ENCODE results near the gene MED9. TPM values are rescaled to one million over a fixed set of nuclear protein-coding genes. Genes with fewer than 3 reads are reported as not detected.
"Not testable (repeated sequence)": the region's sequence is repeated elsewhere in the genome, so short reads cannot be mapped to it uniquely, and the experiment has no call there.

MED9 gene, protein sequence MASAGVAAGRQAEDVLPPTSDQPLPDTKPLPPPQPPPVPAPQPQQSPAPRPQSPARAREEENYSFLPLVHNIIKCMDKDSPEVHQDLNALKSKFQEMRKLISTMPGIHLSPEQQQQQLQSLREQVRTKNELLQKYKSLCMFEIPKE
- total RNA-seq (10 to 100 TPM in 8 of 9 donors, 1 to 10 TPM in 1; 8.2 to 41.2 (median 20.3) TPM), polyA plus RNA-seq (10 to 100 TPM; 12.3 to 14.9 (median 14.7) TPM)
- long read RNA-seq, donor 1, transcript MED9-201 (2 exons, 2,228 nt) = major isoform, 23 of 32 reads
- long read RNA-seq, donor 1, transcript MED9-205 (1 exons, 3,351 nt) = minor isoform, 5 of 32 reads
- long read RNA-seq, donor 1, partial matches to known transcripts = 0 of 32 reads
- long read RNA-seq, donor 1, other reads (novel, unspliced or antisense) = 0 of 32 reads
- long read RNA-seq, donor 2, transcript MED9-201 (2 exons, 2,228 nt) = major isoform, 14 of 20 reads
- long read RNA-seq, donor 2, partial matches to known transcripts = 0 of 20 reads
- long read RNA-seq, donor 2, other reads (novel, unspliced or antisense) = 0 of 20 reads
- long read RNA-seq, donor 3, transcript MED9-201 (2 exons, 2,228 nt) = major isoform, 22 of 38 reads
- long read RNA-seq, donor 3, partial matches to known transcripts = 15 of 38 reads
- long read RNA-seq, donor 3, other reads (novel, unspliced or antisense) = 0 of 38 reads
- long read RNA-seq, donor 4, transcript MED9-201 (2 exons, 2,228 nt) = major isoform, 12 of 13 reads
- long read RNA-seq, donor 4, partial matches to known transcripts = 0 of 13 reads
- long read RNA-seq, donor 4, other reads (novel, unspliced or antisense) = 0 of 13 reads
- long read RNA-seq, donor 5, transcript MED9-201 (2 exons, 2,228 nt) = major isoform, 67 of 70 reads
- long read RNA-seq, donor 5, partial matches to known transcripts = 2 of 70 reads
- long read RNA-seq, donor 5, other reads (novel, unspliced or antisense) = 0 of 70 reads
- long read RNA-seq, donor 6, transcript MED9-201 (2 exons, 2,228 nt) = major isoform, 6 of 7 reads
- long read RNA-seq, donor 6, partial matches to known transcripts = 0 of 7 reads
- long read RNA-seq, donor 6, other reads (novel, unspliced or antisense) = 1 of 7 reads
- long read RNA-seq, donor 7, transcript MED9-201 (2 exons, 2,228 nt) = major isoform, 13 of 17 reads
- long read RNA-seq, donor 7, partial matches to known transcripts = 0 of 17 reads
- long read RNA-seq, donor 7, other reads (novel, unspliced or antisense) = 0 of 17 reads
- long read RNA-seq, donor 8, transcript MED9-201 (2 exons, 2,228 nt) = major isoform, 16 of 206 reads
- long read RNA-seq, donor 8, partial matches to known transcripts = 190 of 206 reads
- long read RNA-seq, donor 8, other reads (novel, unspliced or antisense) = 0 of 206 reads
- long read RNA-seq, donor 9, transcript MED9-201 (2 exons, 2,228 nt) = major isoform, 13 of 15 reads
- long read RNA-seq, donor 9, partial matches to known transcripts = 0 of 15 reads
- long read RNA-seq, donor 9, other reads (novel, unspliced or antisense) = 0 of 15 reads
- long read RNA-seq, donor 10, partial matches to known transcripts = 0 of 5 reads
- long read RNA-seq, donor 10, other reads (novel, unspliced or antisense) = 0 of 5 reads

GRCh38 chr17:17476865-17477467 is at the start of gene MED9:
TSS of gene MED9 (plus strand) at chr17:17477000. CDS start at chr17:17477042, 42 bp downstream.
- Histone ChIP-seq H3K36me3 (replicated peaks in 1 of 2) (no peaks in the 10 kb centered on the region), H3K4me1 (replicated peaks in 1 of 2) (peaks cover 12 to 46% of the 10 kb centered on the region in 2 donors), H3K4me3 (peak within 1 kb of the TSS; percentile 77 to 97 (median 92)), H3K27me3 (no peaks in the 10 kb centered on the region), H3K9me3 (replicated peaks in 1 of 3) (no peaks in the 10 kb centered on the region), H3K27ac (peak within 1 kb of the TSS in 4 of 5 donors; percentile 88 to 95 (median 90))
- peak; percentile 92 to 96 (median 93) for DNase-seq
- 0 to 1% (median 0%) methylated on average over 25 to 47 of the region's 47 CpGs for WGBS, 4 donors
- peak in 1 of 6 experiments; percentile 2 for TF ChIP-seq CTCF (IDR thresholded peaks at IDR 0.05)
- peak; percentile 54 to 55 for TF ChIP-seq POLR2A (IDR thresholded peaks at IDR 0.05)
- intact Hi-C loops (cut with DNase I) = loop anchor here in 1 of 2 donors (2.0 kb wide), 1 partner anchor 18 kb away; no protein-coding TSS in a partner anchor

- intact Hi-C loops (cut with DNase I) = no loop called here
- DNase-seq = no peak
- TF ChIP-seq POLR2A (IDR thresholded peaks at IDR 0.05) (no peak), CTCF (IDR thresholded peaks at IDR 0.05) (no peak)
- Histone ChIP-seq H3K27ac (no peak overlapping the region), H3K4me3 (no peak overlapping the region), H3K27me3 (no peaks in the 10 kb centered on the region), H3K9me3 (replicated peaks in 1 of 3) (peaks cover 0 to 4% (median 0%) of the 10 kb centered on the region in 3 donors), H3K36me3 (replicated peaks in 1 of 2) (no peaks in the 10 kb centered on the region), H3K4me1 (replicated peaks in 1 of 2) (no peaks in the 10 kb centered on the region)
- WGBS, 4 donors = 82 to 86% (median 85%) methylated on average over 2 of the region's 2 CpGs
Observed at GRCh38 chr17:17429222-17429621, 47.6 kb upstream of the MED9 start.

- H3K36me3 ChIP-seq (replicated peaks in 1 of 2); intact Hi-C loops (cut with DNase I); DNase-seq; H3K27ac ChIP-seq; H3K4me1 ChIP-seq (replicated peaks in 1 of 2); H3K27me3 ChIP-seq; H3K4me3 ChIP-seq; H3K9me3 ChIP-seq (replicated peaks in 1 of 3): not testable (repeated sequence)
- 82 to 94% (median 90%) methylated on average over 3 to 4 of the region's 4 CpGs for WGBS, 4 donors
Observed at GRCh38 chr17:17430924-17431323, 45.9 kb upstream of the MED9 start.

DNA sequence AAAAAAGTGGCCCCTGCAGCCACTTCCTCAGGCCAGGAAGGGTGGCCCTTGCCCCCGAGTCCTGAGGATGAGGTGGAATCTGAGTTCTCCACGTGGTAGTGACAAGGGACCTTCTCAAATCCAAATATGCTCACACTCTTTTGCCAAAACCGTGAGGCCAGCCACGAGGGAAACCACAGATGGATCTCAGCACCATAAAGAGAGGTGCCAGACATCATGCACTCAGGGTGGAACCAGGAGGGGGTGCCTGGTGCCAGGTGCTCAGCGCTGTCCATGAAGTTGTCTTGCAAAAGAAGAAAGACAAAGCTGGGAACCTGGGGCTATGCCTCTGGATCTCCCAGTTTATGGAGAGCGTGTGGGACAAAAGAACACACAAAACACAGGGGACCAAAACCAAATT is 45.2 kb upstream of the MED9 start:
- Histone ChIP-seq H3K4me3 (no peak overlapping the region), H3K36me3 (replicated peaks in 1 of 2) (no peaks in the 10 kb centered on the region), H3K9me3 (replicated peaks in 1 of 3) (peaks cover 0 to 4% (median 0%) of the 10 kb centered on the region in 3 donors), H3K27me3 (no peaks in the 10 kb centered on the region), H3K27ac (no peak overlapping the region), H3K4me1 (replicated peaks in 1 of 2) (no peaks in the 10 kb centered on the region)
- TF ChIP-seq POLR2A (IDR thresholded peaks at IDR 0.05) = no peak
- TF ChIP-seq CTCF (IDR thresholded peaks at IDR 0.05) = no peak
- intact Hi-C loops (cut with DNase I) = no loop called here
- 67 to 72% (median 70%) methylated on average over 6 of the region's 6 CpGs for WGBS, 4 donors
- no peak for DNase-seq
